ENCODE measurements around the gene PRKD2.

The PRKD2 gene

GRCh38 chr19:46661735-46662592, 55.0 kb downstream of the PRKD2 start:
- DNase-seq (ENCODE audit: low read depth in 2 of 2), result peak; percentile 62 to 74

GRCh38 chr19:46661020-46661731, 55.7 kb downstream of the PRKD2 start, which contains the start of gene DACT3:
Gene DACT3 (minus strand): TSS chr19:46661182. CDS start chr19:46661064, 118 bp downstream.
- peak; percentile 100 for DNase-seq (ENCODE audit: low read depth in 2 of 2)

- no peak for DNase-seq (ENCODE audit: low read depth in 2 of 2)
These were observed 56.3 kb downstream of the PRKD2 start for GRCh38 chr19:46660551-46661019.

GRCh38 chr19:46660008-46660517, 56.9 kb downstream of the PRKD2 start:
- no peak for DNase-seq (ENCODE audit: low read depth in 2 of 2)

GRCh38 chr19:46659151-46660007, 57.5 kb downstream of the PRKD2 start:
- DNase-seq (ENCODE audit: low read depth in 2 of 2), result no peak

- DNase-seq (ENCODE audit: low read depth in 2 of 2), result no peak
These were observed 60.4 kb downstream of the PRKD2 start for GRCh38 chr19:46656541-46656940.

- DNase-seq (ENCODE audit: low read depth in 2 of 2), result no peak
These were observed 62.2 kb downstream of the PRKD2 start for GRCh38 chr19:46654621-46655152.

- no peak for DNase-seq (ENCODE audit: low read depth in 2 of 2)
These were observed 66.5 kb downstream of the PRKD2 start for GRCh38 chr19:46650445-46650844.

- no peak for DNase-seq (ENCODE audit: low read depth in 2 of 2)
These were observed 67.7 kb downstream of the PRKD2 start for GRCh38 chr19:46648961-46649960.

GRCh38 chr19:46648060-46648960, 68.6 kb downstream of the PRKD2 start:
- DNase-seq (ENCODE audit: low read depth in 2 of 2), result no peak

GRCh38 chr19:46646402-46646801, 70.5 kb downstream of the PRKD2 start:
- no peak for DNase-seq (ENCODE audit: low read depth in 2 of 2)

- no peak for DNase-seq (ENCODE audit: low read depth in 2 of 2)
These were observed 72.2 kb downstream of the PRKD2 start for GRCh38 chr19:46644720-46645119.

GRCh38 chr19:46640656-46641055, 76.3 kb downstream of the PRKD2 start:
- DNase-seq (ENCODE audit: low read depth in 2 of 2), result no peak

- DNase-seq (ENCODE audit: low read depth in 2 of 2), result no peak
These were observed 77.3 kb downstream of the PRKD2 start for GRCh38 chr19:46639358-46640182.

GRCh38 chr19:46637224-46637623, 79.7 kb downstream of the PRKD2 start:
- no peak for DNase-seq (ENCODE audit: low read depth in 2 of 2)

- no peak for DNase-seq (ENCODE audit: low read depth in 2 of 2)
These were observed 80.8 kb downstream of the PRKD2 start, which contains the start of gene GNG8 for GRCh38 chr19:46635920-46636761. Gene GNG8 (minus strand): TSS chr19:46636202. CDS start chr19:46634682, 1,520 bp downstream.

GRCh38 chr19:46634656-46635218, 82.2 kb downstream of the PRKD2 start:
- no peak for DNase-seq (ENCODE audit: low read depth in 2 of 2)

Data from stimulated activated CD4-positive, alpha-beta T cell treated with anti-CD3 and anti-CD28 coated beads, Interleukin-4, amount 100 ng/mL, for 48 hours (primary cell).